Left renal pelvis (tissue), 4 donors: ENCODE results near the gene ADIPOR2. TPM values are rescaled to one million over a fixed set of nuclear protein-coding genes. Genes with fewer than 3 reads are reported as not detected.
"Not testable (repeated sequence)": the region's sequence is repeated elsewhere in the genome, so short reads cannot be mapped to it uniquely, and the experiment has no call there.

Experiments
- DNase-seq, 4 donors: peaks; one replicate each; pipeline ENCODE4 v3.0.0-alpha.2; 2013; ENCODE audit warnings: low read depth in 4 of 4, low spot score in 3 of 4
- polyA plus RNA-seq, 4 donors: library from polyadenylated mRNA; unstranded; fragments of 120-200 nt; gene quantifications; one replicate each; pipeline ENCODE4 v1.2.1, GENCODE V29; 2013; ENCODE audit not compliant: insufficient read length in 4 of 4

The ADIPOR2 gene
- polyA plus RNA-seq, 4 donors: 41.2 to 50.7 (median 47.9) TPM

DNA sequence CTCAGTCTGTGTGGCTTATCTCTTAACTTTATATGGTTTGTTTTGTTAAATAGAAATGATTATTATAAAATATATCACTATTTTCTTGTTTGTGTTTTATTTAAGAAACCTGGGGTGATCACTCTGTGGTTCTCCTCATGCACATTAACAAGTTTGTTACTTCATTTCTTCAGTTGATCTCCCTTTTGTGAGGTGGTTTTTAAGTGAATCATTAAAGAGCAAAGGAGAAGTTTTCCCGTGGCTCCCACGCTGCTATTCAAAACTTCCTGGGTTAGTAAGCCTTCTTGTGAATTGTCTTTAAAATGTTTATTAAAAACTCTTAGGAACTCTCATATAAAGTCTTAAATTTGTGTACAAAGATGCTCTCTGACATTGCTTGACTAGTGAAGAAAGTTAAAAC, 11.8 kb downstream of the ADIPOR2 start:
- no peak for DNase-seq

DNA sequence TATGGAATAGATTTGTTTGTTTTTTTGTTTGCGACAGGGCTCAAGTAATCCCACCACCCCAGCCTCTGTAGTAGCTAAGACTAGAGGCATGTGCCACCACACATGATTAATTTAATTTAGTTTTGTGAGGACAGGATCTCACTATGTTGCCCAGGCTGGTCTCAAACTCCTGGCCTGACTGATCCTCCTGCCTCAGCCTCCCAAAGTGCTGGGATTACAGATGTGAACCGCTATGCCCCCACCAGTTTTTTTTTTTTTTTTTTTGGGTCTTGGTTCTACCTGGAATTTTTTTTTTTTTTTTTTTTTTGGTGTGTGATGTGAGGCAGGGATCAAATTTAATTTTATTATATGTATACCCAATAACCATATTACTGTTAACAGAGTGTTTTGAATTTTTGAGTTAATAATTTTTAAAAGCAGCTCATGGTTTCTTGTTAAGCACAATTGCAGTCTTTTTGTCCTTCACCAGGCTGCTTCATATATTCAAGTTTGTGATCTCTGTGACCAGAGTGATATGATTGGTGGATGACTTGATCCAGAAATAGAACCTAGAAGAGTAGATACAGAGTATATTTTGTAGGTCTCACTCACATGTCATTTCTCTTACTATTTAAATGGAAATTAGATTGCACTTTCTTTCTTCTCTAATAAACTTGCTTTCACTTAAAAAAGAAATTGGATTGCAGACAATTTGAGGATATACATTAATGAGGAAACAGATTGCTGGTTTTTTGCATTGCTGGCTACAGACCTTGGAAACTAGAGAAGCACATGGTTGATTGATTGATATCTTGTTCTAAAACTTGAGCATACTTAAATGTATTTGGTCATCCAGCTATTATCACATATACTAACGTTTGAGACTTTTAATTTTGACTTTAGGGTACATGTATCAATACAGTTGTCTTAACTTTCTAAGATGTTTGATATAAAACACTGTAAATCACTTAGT, 13.2 kb downstream of the ADIPOR2 start:
- no peak for DNase-seq

DNA sequence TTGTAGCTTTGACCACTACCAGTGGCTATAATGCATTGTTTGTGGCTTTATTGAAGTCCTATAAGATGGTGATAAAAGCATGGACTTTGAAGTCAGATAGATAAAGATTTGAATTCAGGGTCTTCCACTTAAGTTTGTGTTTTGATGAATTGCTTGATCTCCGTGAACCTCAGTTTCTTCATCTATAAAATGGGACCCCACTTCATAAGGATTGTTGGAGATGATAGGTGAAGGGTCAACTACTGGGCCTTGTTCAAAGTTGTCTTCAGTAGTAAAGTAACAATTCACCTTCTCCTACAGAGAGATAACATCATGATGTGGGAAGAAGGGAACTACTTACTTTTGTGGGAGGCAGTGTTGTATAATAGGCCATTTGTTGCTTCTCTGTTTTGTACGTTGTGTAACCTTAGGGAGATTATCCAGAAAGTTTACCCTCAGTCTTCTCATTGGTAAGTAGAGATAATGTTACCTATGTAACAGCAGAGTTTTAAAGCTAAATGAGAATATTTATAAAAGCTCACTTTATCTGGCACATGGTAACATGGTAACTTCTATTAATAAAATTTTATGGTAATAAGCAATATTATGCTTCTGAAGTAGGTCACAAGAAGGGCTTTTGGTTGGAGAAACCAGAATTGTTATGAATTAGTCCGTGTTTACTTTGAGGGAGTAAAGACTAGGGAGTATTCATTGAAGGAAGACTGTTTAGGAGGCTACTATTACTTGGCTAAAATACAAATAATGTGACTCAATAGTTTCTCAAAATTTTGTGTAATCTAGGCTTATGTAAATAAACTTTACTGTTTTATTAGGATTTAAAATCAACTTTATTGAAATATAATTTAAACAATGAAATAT, 15.1 kb downstream of the ADIPOR2 start:
- no peak for DNase-seq

DNA sequence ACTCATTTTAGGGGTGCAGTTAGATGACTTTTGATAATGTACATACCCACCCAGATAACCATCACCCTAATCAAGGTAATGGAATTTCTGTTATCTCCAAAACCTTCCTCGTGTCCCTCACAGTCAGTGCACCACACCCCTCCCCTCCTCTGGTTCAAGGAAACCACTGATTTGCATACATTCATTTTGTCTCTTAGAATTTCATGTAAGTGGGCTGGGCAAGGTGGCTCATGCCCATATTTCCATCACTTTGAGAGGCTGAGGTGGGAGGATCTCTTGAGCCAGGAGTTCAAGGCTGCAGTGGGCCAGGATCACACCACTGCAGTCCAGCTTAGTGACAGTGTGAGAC, 15.7 kb downstream of the ADIPOR2 start:
- DNase-seq: no peak

DNA sequence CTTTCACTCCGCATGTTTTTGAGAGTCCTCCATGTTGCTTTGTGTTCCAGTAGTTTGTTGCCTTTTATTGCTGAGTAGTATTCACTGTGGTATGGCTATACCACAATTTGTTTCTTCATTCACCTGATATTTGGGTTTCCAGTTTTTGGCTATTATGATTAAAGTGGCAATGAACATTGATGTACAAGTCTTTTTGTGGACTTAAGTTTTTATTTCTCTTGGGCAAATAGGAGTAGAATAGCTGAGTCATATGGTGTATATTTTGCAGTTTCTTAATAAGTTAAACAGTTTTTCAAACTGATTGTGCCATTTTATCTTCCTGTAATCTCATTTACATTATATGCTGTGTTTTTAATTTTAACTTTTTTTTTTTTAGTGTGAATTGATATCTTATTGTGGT, 16.2 kb downstream of the ADIPOR2 start:
- DNase-seq: no peak

DNA sequence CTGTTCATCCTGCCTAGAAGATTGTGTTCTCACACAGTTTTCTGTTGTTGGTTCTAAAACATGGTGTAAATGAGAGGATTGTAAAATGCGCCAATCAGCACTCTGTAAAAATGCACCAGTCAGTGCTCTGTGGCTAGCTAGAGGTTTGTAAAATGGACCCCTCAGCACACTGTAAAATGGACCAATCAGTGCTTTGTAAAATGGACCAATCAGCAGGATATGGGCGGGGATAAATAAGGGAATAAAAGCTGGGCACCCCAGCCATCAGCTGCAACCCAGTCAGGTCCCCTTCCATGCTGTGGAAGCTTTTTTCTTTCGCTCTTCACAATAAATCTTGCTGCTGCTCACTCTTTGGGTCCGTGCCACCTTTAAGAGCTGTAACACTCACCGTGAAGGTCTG, 19.1 kb downstream of the ADIPOR2 start:
- not testable (repeated sequence) for DNase-seq

DNA sequence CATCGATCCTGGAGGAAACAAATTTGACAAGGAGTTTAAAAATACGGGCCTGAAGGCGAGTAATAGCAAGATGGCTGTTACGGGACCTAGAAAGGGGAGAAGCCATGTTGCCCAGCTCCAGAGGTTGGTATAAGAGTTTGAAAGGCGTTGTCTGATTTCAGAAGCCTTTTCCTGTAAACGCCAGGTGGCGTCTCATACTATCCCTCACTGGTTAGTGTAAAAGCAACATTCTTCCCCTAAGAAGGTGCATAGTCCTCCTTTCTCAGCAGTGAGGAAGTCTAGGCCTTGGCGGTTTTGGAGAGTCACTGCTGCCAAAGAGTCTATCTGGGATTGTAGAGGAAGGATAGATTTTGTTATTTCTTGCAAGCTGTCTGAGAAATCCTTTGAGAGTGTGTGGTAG, 20.0 kb downstream of the ADIPOR2 start:
- not testable (repeated sequence) for DNase-seq

DNA sequence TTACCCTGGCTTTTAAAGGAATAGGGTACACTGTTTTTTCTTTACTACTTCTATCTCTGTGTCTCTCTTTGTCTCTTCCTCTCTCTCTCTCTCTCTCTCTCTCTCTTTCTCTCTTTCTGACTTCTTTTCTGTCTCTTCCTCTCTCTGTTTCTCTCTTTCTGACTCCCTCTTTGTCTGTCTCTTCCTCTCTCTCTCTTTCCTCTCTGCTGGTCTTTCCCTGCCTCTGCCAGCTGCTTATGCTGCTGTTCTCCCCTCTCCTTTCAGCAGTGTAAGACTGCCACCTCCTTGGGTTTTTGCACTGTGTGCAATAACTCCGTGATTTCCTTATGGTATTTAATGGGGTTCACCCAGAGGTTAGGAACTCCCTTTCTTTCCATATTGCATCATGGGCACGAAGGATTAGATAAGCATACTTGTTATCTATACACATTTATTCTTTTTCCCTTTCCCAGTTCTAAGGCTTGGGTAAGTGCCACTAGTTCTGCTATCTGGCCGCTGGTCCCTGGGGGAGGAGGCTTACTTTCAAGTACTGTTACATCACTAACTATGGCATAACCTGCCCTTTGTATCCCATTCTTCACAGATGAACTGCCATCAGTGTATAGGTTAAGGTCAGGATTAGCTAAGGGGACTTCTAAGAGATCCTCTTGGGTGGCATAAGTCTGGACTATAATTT, 20.8 kb downstream of the ADIPOR2 start:
- DNase-seq: not testable (repeated sequence)

DNA sequence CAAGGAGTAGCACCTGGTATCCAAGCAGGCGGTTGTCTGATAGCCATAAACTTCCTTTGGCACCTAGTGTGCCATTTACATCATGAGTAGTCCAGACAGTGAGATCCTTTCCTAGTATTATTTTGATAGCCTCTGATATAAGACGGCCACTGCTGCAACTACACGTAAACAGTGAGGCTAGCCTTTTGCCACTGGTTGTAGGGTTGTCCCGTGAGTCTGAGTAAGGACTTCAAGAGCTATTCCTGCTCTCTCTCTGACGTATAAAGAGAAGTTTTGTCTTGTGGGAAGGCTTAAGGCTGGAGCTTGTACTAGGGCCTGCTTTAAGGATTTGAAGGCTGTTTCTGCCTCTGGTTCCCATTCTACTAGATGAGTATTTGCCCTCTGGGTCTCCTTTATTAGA, 21.4 kb downstream of the ADIPOR2 start:
- not testable (repeated sequence) for DNase-seq

DNA sequence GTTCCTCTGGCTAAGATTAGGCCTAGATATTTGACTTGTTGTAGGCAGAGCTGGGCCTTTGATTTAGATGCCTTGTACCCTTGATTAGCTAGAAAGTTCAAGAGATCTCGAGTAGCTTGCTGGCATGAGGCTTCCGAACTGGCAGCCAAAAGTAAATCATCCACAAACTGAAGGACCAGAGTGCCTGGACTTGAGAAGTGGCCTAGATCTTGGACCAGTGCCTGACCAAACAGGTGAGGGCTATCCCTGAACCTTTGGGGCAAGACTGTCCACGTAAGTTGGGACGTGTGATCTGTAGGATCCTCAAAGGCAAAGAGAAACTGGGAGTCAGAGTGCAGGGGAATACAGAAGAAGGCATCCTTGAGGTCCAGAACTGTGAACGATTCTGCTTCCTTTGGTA, 22.0 kb downstream of the ADIPOR2 start:
- not testable (repeated sequence) for DNase-seq

DNA sequence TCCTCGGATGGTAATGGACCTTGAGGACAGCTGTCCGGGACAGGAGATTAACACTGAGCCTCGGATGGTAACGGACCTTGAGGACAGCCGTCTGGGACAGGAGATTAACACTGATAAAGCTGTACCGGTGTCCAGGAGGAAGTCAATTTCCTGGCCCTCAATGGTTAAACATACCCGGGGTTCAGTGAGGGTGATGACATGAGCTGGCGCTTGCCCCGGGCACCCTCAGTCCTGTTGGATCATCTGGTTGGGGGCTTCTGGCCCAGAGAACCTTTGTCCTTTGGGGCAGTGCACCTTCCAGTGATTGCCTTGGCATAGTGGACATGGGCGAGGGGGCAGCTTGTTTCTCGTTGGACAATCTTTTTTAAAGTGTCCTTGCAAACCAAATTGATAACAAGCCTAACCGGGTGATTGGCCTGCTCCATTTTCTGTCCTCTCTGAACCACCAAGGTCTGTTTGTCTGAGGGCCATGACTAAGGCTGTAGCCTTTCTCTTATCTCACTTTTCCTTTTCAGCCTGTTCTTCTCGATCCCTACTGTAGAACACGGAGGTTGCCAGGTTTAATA, 23.0 kb downstream of the ADIPOR2 start:
- DNase-seq: not testable (repeated sequence)

DNA sequence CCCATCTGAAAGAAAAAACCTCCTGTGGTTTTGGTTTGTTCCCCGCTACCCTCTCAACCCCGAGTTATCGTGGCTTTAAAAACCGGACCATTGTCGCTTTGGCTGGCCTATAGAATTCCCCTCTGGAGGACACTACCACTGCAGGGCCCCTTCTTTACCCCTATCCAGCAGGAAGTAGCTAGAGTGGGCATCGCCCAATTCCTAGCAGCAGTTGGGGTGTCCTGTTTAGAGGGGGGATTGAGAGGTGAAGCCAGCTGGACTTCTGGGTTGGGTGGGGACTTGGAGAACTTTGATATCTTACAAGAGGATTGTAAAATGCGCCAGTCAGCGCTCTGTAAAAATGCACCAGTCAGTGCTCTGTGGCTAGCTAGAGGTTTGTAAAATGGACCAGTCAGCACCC, 24.6 kb downstream of the ADIPOR2 start:
- DNase-seq: not testable (repeated sequence)

DNA sequence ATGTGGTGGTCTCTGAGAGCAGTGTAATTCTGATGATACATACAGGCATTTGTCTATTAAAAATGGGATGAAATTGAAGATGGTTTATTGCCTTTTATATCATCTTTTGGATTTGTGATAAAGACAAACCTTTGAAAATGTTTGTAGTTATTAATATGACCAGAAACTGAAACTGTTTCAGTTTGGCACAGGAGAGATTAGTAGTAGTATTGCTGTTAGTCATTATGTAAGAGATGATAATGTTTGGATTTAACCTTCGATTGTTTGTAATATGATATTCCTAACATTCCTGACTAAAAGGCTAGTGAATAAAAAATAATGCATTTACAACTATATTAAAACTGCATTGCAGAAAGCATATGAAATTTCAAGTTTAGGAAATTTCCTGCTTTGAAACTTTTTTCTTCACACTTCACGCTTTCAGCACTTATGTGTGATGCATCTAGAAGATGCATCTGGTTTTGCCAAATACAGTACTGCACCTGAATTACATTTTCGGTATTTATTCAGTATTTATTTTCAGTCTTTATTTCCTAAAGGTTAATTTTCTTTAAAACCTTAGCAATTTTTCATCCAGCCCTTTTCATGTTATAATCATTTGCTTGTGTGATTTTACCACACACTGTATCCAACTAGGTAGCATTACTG, 25.5 kb downstream of the ADIPOR2 start:
- no peak for DNase-seq

DNA sequence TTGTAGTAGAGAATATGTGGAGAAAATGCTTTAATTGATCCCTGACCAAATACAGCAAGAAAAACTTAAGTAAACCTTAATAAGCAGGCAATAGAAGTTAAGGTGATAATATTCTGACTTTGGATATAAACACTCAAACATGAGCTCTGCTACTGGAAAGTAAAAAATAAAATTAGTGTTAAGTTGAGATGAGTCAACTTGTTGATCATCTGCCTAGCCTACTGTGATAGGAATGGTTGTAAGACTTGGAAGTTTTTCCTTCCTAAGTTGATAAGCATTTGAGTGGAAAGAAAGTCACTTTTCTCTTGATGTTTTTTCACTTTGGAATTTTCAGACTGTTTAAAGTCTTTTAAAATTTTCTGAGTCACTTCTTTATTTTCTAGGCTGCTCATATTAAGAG, 26.0 kb downstream of the ADIPOR2 start:
- DNase-seq: no peak

DNA sequence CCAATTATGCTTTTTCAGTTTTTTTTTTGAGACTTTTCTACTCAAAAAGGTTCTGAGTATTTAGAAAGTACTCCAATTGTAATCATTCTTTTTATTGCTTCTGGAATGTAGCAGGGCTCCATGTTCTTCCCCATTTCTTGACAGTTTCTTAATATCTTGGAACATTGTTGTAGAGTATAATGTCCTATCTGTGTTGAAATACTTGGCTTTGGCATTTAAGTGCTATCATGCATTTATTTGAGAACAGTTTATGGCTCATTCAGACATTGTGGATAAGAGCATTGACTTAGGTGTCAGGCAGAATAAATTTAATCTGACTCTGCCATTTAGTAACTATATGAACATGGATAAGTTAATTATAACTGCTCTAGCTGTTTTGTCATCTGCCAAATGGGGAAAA, 28.3 kb downstream of the ADIPOR2 start:
- no peak for DNase-seq

DNA sequence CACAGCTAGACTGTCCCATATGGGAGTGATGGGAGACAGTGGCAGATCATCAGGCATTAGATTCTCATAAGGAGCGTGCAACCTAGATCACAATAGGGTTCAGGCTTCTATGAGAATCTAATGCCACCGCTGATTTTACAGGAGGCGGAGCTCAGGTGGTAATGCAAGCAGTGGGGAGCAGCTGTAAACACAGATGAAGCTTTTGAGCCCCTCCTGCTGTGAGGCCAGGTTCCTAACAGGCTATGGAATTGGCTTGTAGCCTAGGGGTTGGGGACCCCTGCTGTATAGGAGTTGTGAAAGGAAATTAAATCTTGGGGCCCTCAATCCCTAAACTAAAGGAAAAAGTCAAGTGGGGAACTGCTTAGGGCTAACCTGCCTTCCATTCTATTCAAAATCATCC, 29.6 kb downstream of the ADIPOR2 start:
- no peak for DNase-seq

DNA sequence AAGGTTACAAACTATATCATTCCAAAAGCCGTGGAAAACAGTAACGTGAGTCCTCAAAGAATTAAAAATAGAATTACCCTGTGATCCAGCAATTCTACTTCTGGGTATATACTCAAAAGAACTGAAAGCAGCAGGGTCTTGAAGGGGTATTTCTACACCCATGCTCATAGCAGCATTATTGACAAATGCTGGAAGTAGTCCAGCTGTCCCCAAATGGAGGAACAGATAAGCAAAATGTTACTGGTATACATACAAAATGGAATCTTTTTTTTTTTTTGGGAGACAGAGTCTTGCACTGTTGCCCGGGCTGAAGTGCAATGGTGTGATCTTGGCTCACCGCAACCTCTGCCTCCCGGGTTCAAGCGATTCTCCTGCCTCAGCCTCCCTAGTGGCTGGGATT, 32.9 kb downstream of the ADIPOR2 start:
- no peak for DNase-seq

DNA sequence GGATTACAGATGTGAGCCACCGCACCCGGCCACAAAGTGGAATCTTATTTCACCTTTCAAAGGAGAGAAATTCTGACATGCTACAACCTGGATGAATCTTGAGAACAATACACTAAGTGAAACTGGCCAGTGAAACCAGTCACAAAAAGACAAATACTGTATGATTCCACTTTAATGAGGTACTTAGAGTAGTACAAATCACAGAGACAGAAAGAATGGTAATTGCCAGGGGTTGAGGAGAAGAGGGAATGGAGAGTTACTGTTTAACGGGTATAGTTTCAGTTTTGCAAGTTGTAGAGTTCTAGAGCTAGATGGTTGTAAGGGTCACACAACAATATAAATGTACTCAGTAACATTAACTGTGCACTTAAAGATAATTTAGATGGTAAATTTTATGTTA, 33.4 kb downstream of the ADIPOR2 start:
- no peak for DNase-seq

DNA sequence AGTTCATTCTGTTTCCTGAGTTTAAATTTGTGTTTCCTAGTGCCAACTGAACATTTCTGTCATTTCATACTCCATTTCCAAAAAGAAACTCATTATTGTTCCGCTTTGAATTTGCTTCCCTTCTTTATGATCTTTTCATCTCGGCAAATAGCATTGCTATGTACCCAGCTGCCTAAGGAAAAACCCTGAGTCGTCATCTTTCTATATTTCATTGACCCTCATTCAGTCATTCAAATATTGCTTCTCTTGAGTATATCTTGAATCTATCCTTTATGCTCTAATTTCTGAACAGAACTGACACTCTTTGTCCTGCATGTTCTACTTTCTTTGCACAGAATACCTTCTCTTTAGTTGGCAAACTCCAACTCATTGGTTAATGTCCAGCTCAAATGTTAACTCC, 35.9 kb downstream of the ADIPOR2 start:
- DNase-seq: no peak

DNA sequence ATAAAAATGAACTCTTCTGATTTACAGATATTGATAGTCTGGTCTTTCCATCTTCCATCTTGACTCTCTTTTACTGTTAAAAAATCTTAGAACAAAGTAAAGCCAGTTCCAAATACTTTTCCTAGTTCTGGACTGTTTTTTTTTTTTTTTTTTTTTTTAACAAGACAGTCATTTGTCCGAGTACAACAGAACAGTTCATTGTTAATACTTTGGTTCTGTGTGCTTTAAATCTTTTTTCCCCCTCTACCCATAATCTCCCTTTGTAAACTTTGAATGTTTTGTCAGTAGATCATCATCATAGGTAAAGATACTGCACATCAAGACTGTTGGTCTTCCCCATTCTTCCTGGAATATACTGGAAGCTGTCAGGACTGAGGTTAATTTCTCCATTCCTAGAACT, 38.0 kb downstream of the ADIPOR2 start:
- DNase-seq: no peak
